ENCODE measurements around the gene SLIT3. TPM values are rescaled to one million over a fixed set of nuclear protein-coding genes. Genes with fewer than 3 reads are reported as not detected.

The SLIT3 gene
- total RNA-seq, 1 donor from 2014 or later = 0.22 TPM

DNA sequence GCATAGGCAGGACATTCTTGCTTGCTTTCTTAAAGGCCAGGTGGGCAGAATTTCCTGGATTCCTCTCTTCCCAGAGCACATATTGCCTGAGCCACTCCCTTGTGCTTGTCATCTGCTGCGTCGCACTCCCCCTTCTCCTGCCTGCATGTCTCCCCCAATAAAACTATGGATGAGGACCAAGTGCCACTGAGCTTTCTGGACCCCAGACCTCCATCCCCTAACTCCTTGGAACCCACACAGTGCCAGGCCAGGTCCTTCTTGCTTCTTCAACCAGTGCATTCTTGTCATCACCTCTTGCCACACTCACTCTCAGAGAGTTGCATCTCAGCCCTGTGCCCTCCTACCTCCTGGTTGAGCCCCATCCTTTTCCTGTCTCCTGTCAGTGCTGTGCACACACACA lies 563.9 kb downstream of the SLIT3 start:
- Mint-ChIP-seq H3K36me3 (peaks cover 2% of the 10 kb centered on the region), H3K4me3 (no peak overlapping the region), H3K9me3 (no peaks in the 10 kb centered on the region), H3K4me1 (peaks cover 19% of the 10 kb centered on the region), H3K27me3 (ENCODE audit: insufficient read depth, low read depth) (peaks cover 6% of the 10 kb centered on the region), H3K27ac (peak overlapping the region; percentile 19)
- no peaks in the 10 kb centered on the region for H3K4me1 ChIP-seq
- TF ChIP-seq, protein P1, sequence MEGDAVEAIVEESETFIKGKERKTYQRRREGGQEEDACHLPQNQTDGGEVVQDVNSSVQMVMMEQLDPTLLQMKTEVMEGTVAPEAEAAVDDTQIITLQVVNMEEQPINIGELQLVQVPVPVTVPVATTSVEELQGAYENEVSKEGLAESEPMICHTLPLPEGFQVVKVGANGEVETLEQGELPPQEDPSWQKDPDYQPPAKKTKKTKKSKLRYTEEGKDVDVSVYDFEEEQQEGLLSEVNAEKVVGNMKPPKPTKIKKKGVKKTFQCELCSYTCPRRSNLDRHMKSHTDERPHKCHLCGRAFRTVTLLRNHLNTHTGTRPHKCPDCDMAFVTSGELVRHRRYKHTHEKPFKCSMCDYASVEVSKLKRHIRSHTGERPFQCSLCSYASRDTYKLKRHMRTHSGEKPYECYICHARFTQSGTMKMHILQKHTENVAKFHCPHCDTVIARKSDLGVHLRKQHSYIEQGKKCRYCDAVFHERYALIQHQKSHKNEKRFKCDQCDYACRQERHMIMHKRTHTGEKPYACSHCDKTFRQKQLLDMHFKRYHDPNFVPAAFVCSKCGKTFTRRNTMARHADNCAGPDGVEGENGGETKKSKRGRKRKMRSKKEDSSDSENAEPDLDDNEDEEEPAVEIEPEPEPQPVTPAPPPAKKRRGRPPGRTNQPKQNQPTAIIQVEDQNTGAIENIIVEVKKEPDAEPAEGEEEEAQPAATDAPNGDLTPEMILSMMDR (IDR thresholded peaks at IDR 0.05) = no peak
- TF ChIP-seq EZH2 (IDR thresholded peaks at IDR 0.05) (no peak), EZH2phosphoT487 (IDR thresholded peaks at IDR 0.05) (no peak)
- H3K27me3 ChIP-seq = no peaks in the 10 kb centered on the region
- H3K27ac ChIP-seq = no peak overlapping the region
- no peaks in the 10 kb centered on the region for H3K79me2 ChIP-seq (ENCODE audit: low read depth)
- no peak overlapping the region for H3K9ac ChIP-seq
- H3K36me3 ChIP-seq = no peaks in the 10 kb centered on the region
- H4K20me1 ChIP-seq (ENCODE audit: low read depth) = no peaks in the 10 kb centered on the region
- DNase-seq (ENCODE audit: low spot score) = no peak
- H3K4me2 ChIP-seq = no peak overlapping the region
- H3K4me3 ChIP-seq = no peak overlapping the region
- H3K9me3 ChIP-seq (ENCODE audit: low read depth) = no peaks in the 10 kb centered on the region
- no peaks in the 10 kb centered on the region for H3F3A ChIP-seq (ENCODE audit: low read depth)
- no peak overlapping the region for H2AFZ ChIP-seq (replicated peaks)

DNA sequence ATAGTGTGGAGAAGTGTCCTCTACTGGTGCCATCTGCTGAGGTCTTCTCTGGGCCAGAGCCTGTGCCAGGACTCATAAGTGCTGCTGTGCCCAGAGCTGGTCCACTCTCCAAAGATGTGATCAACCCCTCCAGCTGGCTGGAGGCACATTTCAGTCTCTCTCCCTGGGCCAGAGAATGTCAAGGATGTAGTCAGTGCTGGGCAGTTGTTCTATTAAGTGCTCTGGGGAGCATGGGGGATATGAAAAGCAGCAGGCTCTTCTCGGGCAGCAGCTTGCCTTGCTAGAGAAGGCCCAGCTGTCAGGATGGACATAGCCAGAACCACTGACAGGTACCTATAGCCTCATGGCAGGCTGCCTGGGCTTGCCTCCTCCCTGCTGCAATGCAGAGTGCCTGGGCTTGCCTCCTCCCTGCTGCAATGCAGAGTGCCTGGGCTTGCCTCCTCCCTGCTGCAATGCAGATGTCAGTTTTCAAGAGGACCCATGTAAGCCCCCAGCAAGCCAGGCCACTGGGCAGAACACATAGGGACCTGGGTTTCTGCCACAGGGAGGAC lies 564.6 kb downstream of the SLIT3 start:
- Histone ChIP-seq H3F3A (ENCODE audit: low read depth) (no peaks in the 10 kb centered on the region), H3K4me2 (no peak overlapping the region), H3K9ac (no peak overlapping the region), H4K20me1 (ENCODE audit: low read depth) (no peaks in the 10 kb centered on the region), H3K4me3 (no peak overlapping the region), H3K9me3 (ENCODE audit: low read depth) (no peaks in the 10 kb centered on the region), H3K4me1 (no peaks in the 10 kb centered on the region), H3K27me3 (peaks cover 3% of the 10 kb centered on the region), H3K27ac (no peak overlapping the region), H3K79me2 (ENCODE audit: low read depth) (no peaks in the 10 kb centered on the region), H2AFZ (replicated peaks) (no peak overlapping the region), H3K36me3 (no peaks in the 10 kb centered on the region)
- no peak overlapping the region for H3K27ac Mint-ChIP-seq
- H3K4me1 Mint-ChIP-seq = peaks cover 19% of the 10 kb centered on the region
- H3K36me3 Mint-ChIP-seq = peaks cover under 1% of the 10 kb centered on the region
- peaks cover 6% of the 10 kb centered on the region for H3K27me3 Mint-ChIP-seq (ENCODE audit: insufficient read depth, low read depth)
- no peak for TF ChIP-seq EZH2 (IDR thresholded peaks at IDR 0.05)
- TF ChIP-seq, protein P1 (IDR thresholded peaks at IDR 0.05) = no peak
- TF ChIP-seq EZH2phosphoT487 (IDR thresholded peaks at IDR 0.05) = no peak
- DNase-seq (ENCODE audit: low spot score) = no peak
- H3K4me3 Mint-ChIP-seq = no peak overlapping the region
- no peaks in the 10 kb centered on the region for H3K9me3 Mint-ChIP-seq

DNA sequence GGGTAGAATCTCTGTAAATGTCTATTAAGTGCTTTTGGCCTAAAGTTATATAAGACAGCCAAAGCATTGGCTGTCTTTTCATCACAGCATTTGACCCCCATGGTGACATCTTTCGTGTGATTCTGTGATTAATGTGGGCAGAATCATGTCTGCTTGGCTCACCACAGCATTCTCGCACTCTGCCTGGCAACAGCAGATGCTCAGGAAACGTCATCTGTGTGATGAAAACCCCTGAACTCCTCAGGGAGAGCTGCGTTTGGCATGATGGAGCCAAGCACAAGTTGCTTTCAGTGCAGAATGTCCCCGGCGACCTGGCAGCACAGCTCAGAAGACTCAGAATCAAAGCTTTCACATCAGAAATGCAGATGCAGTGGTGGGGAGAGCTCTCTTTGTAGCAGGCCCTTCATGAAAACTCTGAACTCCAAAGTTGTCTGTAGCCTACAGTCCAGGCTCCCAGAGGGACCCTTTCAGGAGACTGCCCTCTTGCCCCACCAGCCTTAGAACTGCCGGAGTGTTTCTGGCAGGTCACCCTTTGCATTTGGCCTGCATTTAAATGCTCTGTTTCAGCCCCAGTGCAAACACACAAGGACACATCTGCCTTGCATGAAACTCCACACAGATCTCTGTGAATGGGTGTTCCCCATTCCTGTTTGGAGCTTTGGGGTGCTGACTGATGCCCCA lies 566.2 kb downstream of the SLIT3 start:
- Histone ChIP-seq H3K4me3 (no peak overlapping the region), H3K4me2 (no peak overlapping the region), H3K36me3 (no peaks in the 10 kb centered on the region), H3K4me1 (no peaks in the 10 kb centered on the region), H3K79me2 (ENCODE audit: low read depth) (no peaks in the 10 kb centered on the region), H3K27me3 (peaks cover 10% of the 10 kb centered on the region), H3K27ac (no peak overlapping the region), H3F3A (ENCODE audit: low read depth) (no peaks in the 10 kb centered on the region), H2AFZ (replicated peaks) (no peak overlapping the region), H4K20me1 (ENCODE audit: low read depth) (no peaks in the 10 kb centered on the region), H3K9ac (no peak overlapping the region), H3K9me3 (ENCODE audit: low read depth) (no peaks in the 10 kb centered on the region)
- H3K27me3 Mint-ChIP-seq (ENCODE audit: insufficient read depth, low read depth) = peaks cover 6% of the 10 kb centered on the region
- TF ChIP-seq, protein P1 (IDR thresholded peaks at IDR 0.05) = no peak
- TF ChIP-seq EZH2 (IDR thresholded peaks at IDR 0.05) (no peak), EZH2phosphoT487 (IDR thresholded peaks at IDR 0.05) (no peak)
- DNase-seq (ENCODE audit: low spot score) = no peak
- H3K9me3 Mint-ChIP-seq = peaks cover 6% of the 10 kb centered on the region
- no peaks in the 10 kb centered on the region for H3K36me3 Mint-ChIP-seq
- no peak overlapping the region for H3K4me3 Mint-ChIP-seq
- peaks cover 19% of the 10 kb centered on the region for H3K4me1 Mint-ChIP-seq
- H3K27ac Mint-ChIP-seq = peak overlapping the region; percentile 52
